ENCODE results near the gene APOBR. TPM values are rescaled to one million over a fixed set of nuclear protein-coding genes. Genes with fewer than 3 reads are reported as not detected.
"Not testable (repeated sequence)": the region's sequence is repeated elsewhere in the genome, so short reads cannot be mapped to it uniquely, and the experiment has no call there.

The APOBR gene
- 1.4 and 1.5 TPM in 2 replicates for polyA plus RNA-seq (2013)

GRCh38 chr16:28494121-28494851 lies at the start of gene APOBR:
TSS of gene APOBR (plus strand) at chr16:28494643. CDS start at chr16:28494682, 39 bp downstream.
- Histone ChIP-seq H3K4ac (ENCODE audit: low read depth, low read length) (no peak within 1 kb of the TSS), H3K4me3 (ENCODE audit: low read depth, low read length) (no peak within 1 kb of the TSS), H3K79me1 (ENCODE audit: low read length) (peaks cover 22% of the 10 kb centered on the region), H2BK12ac (ENCODE audit: low read length) (peak within 1 kb of the TSS; percentile 35), H3K27me3 (ENCODE audit: insufficient read depth, low read length) (no peaks in the 10 kb centered on the region), H3K27ac (ENCODE audit: low read depth, low read length) (no peak within 1 kb of the TSS), H4K12ac (ENCODE audit: low read depth, low read length) (peak within 1 kb of the TSS; percentile 26), H3K79me2 (ENCODE audit: control insufficient read depth, insufficient read depth, low read length, poor library complexity) (peaks cover 2% of the 10 kb centered on the region), H3K23ac (ENCODE audit: low read length) (no peak within 1 kb of the TSS), H3K9me3 (ENCODE audit: insufficient read depth, low read depth, low read length) (no peaks in the 10 kb centered on the region), H2AFZ (ENCODE audit: insufficient read depth, low read length, poor library complexity) (no peak within 1 kb of the TSS), H2BK5ac (ENCODE audit: low read depth, low read length, poor library complexity) (no peak within 1 kb of the TSS), H4K91ac (ENCODE audit: low read depth, low read length) (peak within 1 kb of the TSS; percentile 53), H3K4me2 (ENCODE audit: low read length) (no peak within 1 kb of the TSS), H2AK5ac (ENCODE audit: low read length) (peak within 1 kb of the TSS; percentile 22), H2BK120ac (ENCODE audit: insufficient read depth, low read length, poor library complexity) (peak within 1 kb of the TSS; percentile 44), H3K18ac (ENCODE audit: low read length) (no peak within 1 kb of the TSS), H3K9ac (ENCODE audit: low read length) (no peak within 1 kb of the TSS), H3K36me3 (ENCODE audit: control insufficient read depth in 1 of 2, insufficient read depth in 2 of 2, low read length in 2 of 2) (peaks cover 0 to under 1% of the 10 kb centered on the region in 2 experiments), H4K8ac (ENCODE audit: low read depth, low read length) (peak within 1 kb of the TSS; percentile 48), H3K14ac (ENCODE audit: low read length) (peak within 1 kb of the TSS; percentile 22), H3K4me1 (ENCODE audit: control insufficient read depth in 1 of 2, insufficient read depth in 2 of 2, low read length in 2 of 2) (peaks cover 2 to 5% of the 10 kb centered on the region in 2 experiments)
- WGBS (ENCODE audit: extremely low coverage, insufficient coverage, insufficient read length), result no CpG with 5 or more reads among the region's 12 CpGs
- DNase-seq, result peak in 1 of 2 donors; percentile 38

GRCh38 chr16:28446388-28446787 lies 48.1 kb upstream of the APOBR start:
- H3K4ac ChIP-seq (ENCODE audit: low read depth, low read length); H2BK12ac ChIP-seq (ENCODE audit: low read length); H2BK5ac ChIP-seq (ENCODE audit: low read depth, low read length, poor library complexity); H3K4me3 ChIP-seq (ENCODE audit: low read depth, low read length); H2AK5ac ChIP-seq (ENCODE audit: low read length); H3K9me3 ChIP-seq (ENCODE audit: insufficient read depth, low read depth, low read length); H3K79me1 ChIP-seq (ENCODE audit: low read length); H3K23ac ChIP-seq (ENCODE audit: low read length); H4K8ac ChIP-seq (ENCODE audit: low read depth, low read length); H3K18ac ChIP-seq (ENCODE audit: low read length); H3K14ac ChIP-seq (ENCODE audit: low read length); H3K4me2 ChIP-seq (ENCODE audit: low read length); H3K79me2 ChIP-seq (ENCODE audit: control insufficient read depth, insufficient read depth, low read length, poor library complexity); H4K12ac ChIP-seq (ENCODE audit: low read depth, low read length); DNase-seq; H3K36me3 ChIP-seq (ENCODE audit: control insufficient read depth in 1 of 2, insufficient read depth in 2 of 2, low read length in 2 of 2); H3K27me3 ChIP-seq (ENCODE audit: insufficient read depth, low read length); H2BK120ac ChIP-seq (ENCODE audit: insufficient read depth, low read length, poor library complexity); H4K91ac ChIP-seq (ENCODE audit: low read depth, low read length); H2AFZ ChIP-seq (ENCODE audit: insufficient read depth, low read length, poor library complexity); H3K9ac ChIP-seq (ENCODE audit: low read length); H3K27ac ChIP-seq (ENCODE audit: low read depth, low read length); H3K4me1 ChIP-seq (ENCODE audit: control insufficient read depth in 1 of 2, insufficient read depth in 2 of 2, low read length in 2 of 2): not testable (repeated sequence)
- no CpG with 5 or more reads among the region's 4 CpGs for WGBS (ENCODE audit: extremely low coverage, insufficient coverage, insufficient read length)

- H3K9ac ChIP-seq (ENCODE audit: low read length); H3K18ac ChIP-seq (ENCODE audit: low read length); H3K4me1 ChIP-seq (ENCODE audit: control insufficient read depth in 1 of 2, insufficient read depth in 2 of 2, low read length in 2 of 2); H2BK5ac ChIP-seq (ENCODE audit: low read depth, low read length, poor library complexity); H2BK120ac ChIP-seq (ENCODE audit: insufficient read depth, low read length, poor library complexity); H3K14ac ChIP-seq (ENCODE audit: low read length); H3K4me2 ChIP-seq (ENCODE audit: low read length); H3K9me3 ChIP-seq (ENCODE audit: insufficient read depth, low read depth, low read length); H3K27me3 ChIP-seq (ENCODE audit: insufficient read depth, low read length); H3K4me3 ChIP-seq (ENCODE audit: low read depth, low read length); DNase-seq; H3K79me2 ChIP-seq (ENCODE audit: control insufficient read depth, insufficient read depth, low read length, poor library complexity); H2AFZ ChIP-seq (ENCODE audit: insufficient read depth, low read length, poor library complexity); H2BK12ac ChIP-seq (ENCODE audit: low read length); H3K4ac ChIP-seq (ENCODE audit: low read depth, low read length); H3K27ac ChIP-seq (ENCODE audit: low read depth, low read length); H4K12ac ChIP-seq (ENCODE audit: low read depth, low read length); H4K91ac ChIP-seq (ENCODE audit: low read depth, low read length); H3K23ac ChIP-seq (ENCODE audit: low read length); H3K36me3 ChIP-seq (ENCODE audit: control insufficient read depth in 1 of 2, insufficient read depth in 2 of 2, low read length in 2 of 2); H3K79me1 ChIP-seq (ENCODE audit: low read length); H2AK5ac ChIP-seq (ENCODE audit: low read length); H4K8ac ChIP-seq (ENCODE audit: low read depth, low read length): not testable (repeated sequence)
- WGBS (ENCODE audit: extremely low coverage, insufficient coverage, insufficient read length), result no CpG with 5 or more reads among the region's 6 CpGs
Observed at GRCh38 chr16:28447081-28447480, 47.4 kb upstream of the APOBR start.

- Histone ChIP-seq H2BK5ac (ENCODE audit: low read depth, low read length, poor library complexity) (no peak overlapping the region), H3K79me1 (ENCODE audit: low read length) (no peaks in the 10 kb centered on the region), H3K4me2 (ENCODE audit: low read length) (no peak overlapping the region), H2AFZ (ENCODE audit: insufficient read depth, low read length, poor library complexity) (no peak overlapping the region), H3K4me1 (ENCODE audit: control insufficient read depth in 1 of 2, insufficient read depth in 2 of 2, low read length in 2 of 2) (no peaks in the 10 kb centered on the region), H4K8ac (ENCODE audit: low read depth, low read length) (no peak overlapping the region), H2BK120ac (ENCODE audit: insufficient read depth, low read length, poor library complexity) (no peak overlapping the region), H3K27me3 (ENCODE audit: insufficient read depth, low read length) (no peaks in the 10 kb centered on the region), H3K9ac (ENCODE audit: low read length) (no peak overlapping the region), H3K4ac (ENCODE audit: low read depth, low read length) (no peak overlapping the region), H3K9me3 (ENCODE audit: insufficient read depth, low read depth, low read length) (no peaks in the 10 kb centered on the region), H3K14ac (ENCODE audit: low read length) (no peak overlapping the region), H3K23ac (ENCODE audit: low read length) (no peak overlapping the region), H3K4me3 (ENCODE audit: low read depth, low read length) (no peak overlapping the region), H4K12ac (ENCODE audit: low read depth, low read length) (no peak overlapping the region), H3K18ac (ENCODE audit: low read length) (no peak overlapping the region), H2BK12ac (ENCODE audit: low read length) (no peak overlapping the region), H3K27ac (ENCODE audit: low read depth, low read length) (no peak overlapping the region), H3K36me3 (ENCODE audit: control insufficient read depth in 1 of 2, insufficient read depth in 2 of 2, low read length in 2 of 2) (peaks cover 12% of the 10 kb centered on the region in 2 experiments), H4K91ac (ENCODE audit: low read depth, low read length) (no peak overlapping the region), H2AK5ac (ENCODE audit: low read length) (no peak overlapping the region), H3K79me2 (ENCODE audit: control insufficient read depth, insufficient read depth, low read length, poor library complexity) (no peaks in the 10 kb centered on the region)
- WGBS (ENCODE audit: extremely low coverage, insufficient coverage, insufficient read length), result no CpG with 5 or more reads among the region's 8 CpGs
- peak in 1 of 2 donors; percentile 46 for DNase-seq
Observed at GRCh38 chr16:28473714-28474265, 20.7 kb upstream of the APOBR start.
